Measurements from ENCODE around the gene PHYHIPL. TPM values are rescaled to one million over a fixed set of nuclear protein-coding genes. Genes with fewer than 3 reads are reported as not detected.

Gene PHYHIPL
- total RNA-seq, 1 experiment from 2014 or later: 0.06 TPM

DNA sequence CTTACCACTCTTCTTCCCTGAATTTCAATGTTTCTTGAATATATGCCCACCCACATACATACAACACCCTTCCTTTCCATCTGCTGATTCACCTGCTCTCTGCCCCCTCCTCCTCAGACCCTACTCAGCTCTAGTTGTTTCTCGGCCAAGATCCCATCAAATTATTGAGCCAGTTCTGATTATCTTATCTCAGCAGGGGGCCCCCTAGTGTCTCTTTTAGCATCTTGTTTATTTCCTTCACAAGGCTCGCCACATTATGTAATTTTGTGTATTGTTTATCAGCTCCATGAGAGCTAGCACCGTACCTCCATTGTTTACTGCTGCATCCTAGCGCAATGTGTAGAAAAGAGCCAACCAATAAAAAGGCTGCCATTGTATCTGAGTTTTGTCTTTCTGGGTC lies 114.0 kb downstream of the PHYHIPL start:
- DNase-seq (ENCODE audit: low read depth): peak; percentile 15

Other genes with a start within 250 kb of the PHYHIPL start
- 19.0 and 20.4 TPM in 2 replicates for gene FAM13C, start 185.9 kb downstream of the PHYHIPL start, total RNA-seq (2014; rRNA removed)

All from LHCN-M2 (cell line).